Ascending aorta (tissue), 2 donors: ENCODE results near the gene TMEM258. TPM values are rescaled to one million over a fixed set of nuclear protein-coding genes. Genes with fewer than 3 reads are reported as not detected.

ENCODE experiments used
- DNase-seq, 2 donors: peaks; one replicate each; pipeline ENCODE4 v3.0.0-alpha.2; 2019; ENCODE audit warnings: low spot score in 2 of 2
- H3K27ac ChIP-seq, 2 donors: fragments of 200-600 bp; sonication (generic); one replicate each; pipeline ENCODE4 v1.5.1; 2016 to 2017; ENCODE audit warnings: mild to moderate bottlenecking in 1 of 2
- H3K27me3 ChIP-seq: fragments of 200-600 bp; sonication (generic); one replicate; pipeline ENCODE4 v1.5.1; 2017
- H3K36me3 ChIP-seq, 2 donors: fragments of 200-600 bp; sonication (generic); one replicate each; pipeline ENCODE4 v1.5.1; 2016
- H3K4me1 ChIP-seq, 2 donors: fragments of 200-600 bp; sonication (generic); one replicate each; pipeline ENCODE4 v1.5.1; 2016 to 2017; ENCODE audit warnings: mild to moderate bottlenecking in 1 of 2
- H3K4me3 ChIP-seq, 2 donors: fragments of 200-600 bp; sonication (generic); one replicate each; pipeline ENCODE4 v1.5.1; 2016 to 2017; ENCODE audit warnings: mild to moderate bottlenecking in 1 of 2
- H3K9me3 ChIP-seq, 2 donors: fragments of 200-600 bp; sonication (generic); one replicate each; pipeline ENCODE4 v1.5.1; 2016
- intact Hi-C: fragments of 100-400 bp; cut with DNase I; formaldehyde crosslinking; loops from one replicate; pipeline ENCODE4 v1.15.1; 2023
- total RNA-seq: library from RNA; depleted of rRNA; stranded (reverse); fragments of >200 nt; gene quantifications from one replicate; pipeline ENCODE4 v1.1.0, GENCODE V29; 2016
- TF ChIP-seq, protein P1 (sequence below), 3 experiments: fragments of 200-600 bp in 2 of 3; fragments of 450-650 bp in 1 of 3; sonication (generic) in 2 of 3; IDR thresholded peaks; one replicate each; pipeline ENCODE4 v1.5.1; 2016 to 2019; ENCODE audit warnings: antibody characterized with exemption in 3 of 3, mild to moderate bottlenecking in 1 of 3, moderate library complexity in 1 of 3

The TMEM258 gene
- total RNA-seq, 1 donor from 2014 or later = 26.4 TPM

DNA sequence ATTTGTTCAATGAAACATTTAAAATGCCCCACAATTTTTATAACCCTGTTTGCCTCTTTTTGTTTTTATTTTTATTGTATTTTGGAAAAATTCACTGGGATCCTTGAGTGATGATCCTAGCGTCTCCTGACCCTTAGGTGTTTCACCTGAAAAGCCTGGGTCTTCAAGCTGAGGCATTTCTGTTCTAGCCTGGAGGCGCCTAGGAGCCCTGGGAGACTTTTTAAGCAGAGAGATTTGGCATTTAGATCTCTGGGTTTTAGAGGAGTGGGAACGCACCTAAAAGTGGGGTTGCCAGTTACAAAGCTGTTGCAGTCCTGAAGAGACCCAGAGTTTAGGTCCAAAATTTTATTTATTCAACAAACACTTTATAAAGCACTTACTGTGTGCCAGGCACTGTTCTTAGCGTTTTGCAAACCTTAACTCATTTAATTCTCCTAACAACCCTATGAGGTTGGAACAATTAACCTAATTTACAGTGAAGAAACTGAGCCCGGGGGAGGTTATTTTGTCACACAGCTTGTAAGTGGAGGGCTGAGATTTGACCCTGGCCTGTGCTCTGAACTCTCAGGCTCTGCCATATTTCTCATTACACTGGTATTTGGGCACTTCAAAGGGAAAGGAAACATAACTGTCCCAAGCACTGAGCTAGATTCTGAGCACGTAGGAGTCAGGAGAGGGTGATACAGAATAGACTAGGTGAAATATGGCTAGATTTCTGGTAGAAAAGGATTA, 25.2 kb upstream of the TMEM258 start:
- intact Hi-C loops = loop anchor here (1.0 to 5.0 kb wide), 2 partner anchors 10 to 155 kb away; no protein-coding TSS in a partner anchor
- peak in 1 of 2 donors; percentile 41 for DNase-seq

DNA sequence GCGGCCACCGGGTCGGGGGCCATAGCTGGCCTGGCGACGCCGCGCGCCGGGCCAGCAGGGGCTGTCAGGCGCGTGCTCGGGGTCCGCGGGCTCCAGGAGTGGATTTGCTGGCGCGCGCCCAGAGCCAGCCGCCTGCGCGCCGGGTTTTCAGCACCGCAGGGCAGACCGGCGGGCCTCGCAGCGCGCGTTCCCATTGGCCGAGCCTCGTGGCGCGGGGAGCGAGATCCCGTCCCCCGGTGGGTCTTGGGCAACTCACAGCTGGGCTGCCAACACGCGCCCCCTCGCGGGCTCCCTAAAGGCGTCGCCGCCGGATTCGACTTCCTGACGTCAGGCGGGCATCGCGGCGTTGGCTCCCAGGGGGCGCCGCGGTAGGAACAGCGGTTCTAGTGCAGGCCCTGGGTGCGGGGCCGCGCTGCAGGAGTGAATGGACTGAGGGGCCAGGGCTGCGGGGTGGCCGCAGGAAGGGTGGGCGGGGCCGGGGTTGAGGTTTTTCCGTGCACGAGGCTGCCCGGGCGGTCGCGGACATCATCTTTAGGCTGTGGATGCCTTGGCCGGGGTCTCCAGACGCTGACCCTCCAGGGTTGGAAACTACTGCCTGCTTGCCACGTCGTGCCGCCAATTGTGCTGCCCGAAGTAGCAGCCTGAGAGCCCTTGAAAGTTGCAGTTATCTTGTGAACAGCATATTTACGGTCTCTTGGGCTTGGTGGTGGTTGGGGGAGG, 24.5 kb upstream of the TMEM258 start, which contains the start of gene FADS1:
Gene FADS1, minus strand, starts transcription at position 268 of the 720 bp plus-strand sequence. Its CDS starts 74 bp downstream, at position 194.
- TF ChIP-seq, protein P1, sequence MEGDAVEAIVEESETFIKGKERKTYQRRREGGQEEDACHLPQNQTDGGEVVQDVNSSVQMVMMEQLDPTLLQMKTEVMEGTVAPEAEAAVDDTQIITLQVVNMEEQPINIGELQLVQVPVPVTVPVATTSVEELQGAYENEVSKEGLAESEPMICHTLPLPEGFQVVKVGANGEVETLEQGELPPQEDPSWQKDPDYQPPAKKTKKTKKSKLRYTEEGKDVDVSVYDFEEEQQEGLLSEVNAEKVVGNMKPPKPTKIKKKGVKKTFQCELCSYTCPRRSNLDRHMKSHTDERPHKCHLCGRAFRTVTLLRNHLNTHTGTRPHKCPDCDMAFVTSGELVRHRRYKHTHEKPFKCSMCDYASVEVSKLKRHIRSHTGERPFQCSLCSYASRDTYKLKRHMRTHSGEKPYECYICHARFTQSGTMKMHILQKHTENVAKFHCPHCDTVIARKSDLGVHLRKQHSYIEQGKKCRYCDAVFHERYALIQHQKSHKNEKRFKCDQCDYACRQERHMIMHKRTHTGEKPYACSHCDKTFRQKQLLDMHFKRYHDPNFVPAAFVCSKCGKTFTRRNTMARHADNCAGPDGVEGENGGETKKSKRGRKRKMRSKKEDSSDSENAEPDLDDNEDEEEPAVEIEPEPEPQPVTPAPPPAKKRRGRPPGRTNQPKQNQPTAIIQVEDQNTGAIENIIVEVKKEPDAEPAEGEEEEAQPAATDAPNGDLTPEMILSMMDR (IDR thresholded peaks at IDR 0.05) = peak; percentile 55 to 74 (median 58)
- H3K9me3 ChIP-seq = no peaks in the 10 kb centered on the region

More for the DNA sequence above, 25.2 kb upstream of the TMEM258 start:
- no peaks in the 10 kb centered on the region for H3K27me3 ChIP-seq
- TF ChIP-seq, protein P1 (IDR thresholded peaks at IDR 0.05) = no peak
- H3K4me1 ChIP-seq = peaks cover 0 to 9% of the 10 kb centered on the region in 2 donors
- H3K36me3 ChIP-seq = peaks cover 0 to 7% of the 10 kb centered on the region in 2 donors
- no peaks in the 10 kb centered on the region for H3K9me3 ChIP-seq
- H3K27ac ChIP-seq = peak overlapping the region; percentile 99
- H3K4me3 ChIP-seq = peak overlapping the region; percentile 85 to 86

DNA sequence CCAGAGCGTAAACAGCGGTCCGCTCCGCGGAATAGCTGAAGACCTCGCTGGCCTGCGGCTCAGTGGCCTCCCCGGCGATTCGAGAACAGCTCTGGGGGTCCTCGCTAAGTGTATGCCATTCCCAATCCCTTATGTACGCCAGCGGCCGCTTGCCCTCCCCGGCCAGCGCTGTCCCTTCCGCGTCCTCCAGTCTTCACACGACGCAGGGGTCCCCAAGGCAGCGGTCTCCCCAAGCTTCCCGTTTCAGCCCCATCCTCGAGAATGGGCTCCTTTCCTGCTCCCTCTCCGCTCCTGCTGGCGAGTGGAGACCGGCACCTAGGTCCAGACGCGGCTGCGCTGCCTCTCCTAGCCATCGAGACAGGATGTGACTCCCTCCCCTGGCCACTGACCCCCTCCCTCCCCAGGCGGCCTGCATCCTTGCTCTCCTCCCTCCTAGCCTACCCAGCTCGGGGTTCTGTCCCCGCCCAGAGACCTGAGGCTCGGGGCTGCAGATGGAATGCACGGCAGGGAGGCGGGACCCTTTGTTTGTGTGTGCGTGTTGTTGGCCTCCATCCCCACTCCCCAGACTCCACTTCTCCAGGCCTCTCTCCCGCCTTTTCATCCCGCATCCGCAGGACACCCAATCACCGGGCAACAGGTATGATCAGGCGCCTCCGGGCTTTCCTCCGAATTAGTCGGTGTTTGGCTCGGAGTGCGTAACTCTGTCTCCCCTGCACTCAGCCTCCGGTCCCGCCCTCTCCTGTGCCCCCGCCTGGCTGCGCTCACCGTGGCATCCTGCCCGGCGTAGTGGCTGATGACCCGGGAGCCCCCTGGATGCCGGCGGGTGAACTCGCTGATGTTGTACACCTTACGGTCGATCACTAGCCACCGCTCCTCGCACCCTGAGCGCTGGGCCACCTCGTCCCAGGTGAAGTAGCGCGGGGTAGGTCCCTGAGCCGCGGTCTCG, 23.7 kb upstream of the TMEM258 start:
- Histone ChIP-seq H3K27me3 (no peaks in the 10 kb centered on the region), H3K4me1 (peaks cover 0 to 9% of the 10 kb centered on the region in 2 donors), H3K9me3 (no peaks in the 10 kb centered on the region), H3K27ac (peak overlapping the region; percentile 99), H3K4me3 (peak overlapping the region; percentile 85 to 86), H3K36me3 (peaks cover 11 to 23% of the 10 kb centered on the region in 2 donors)
- intact Hi-C loops = loop anchor here (1.0 to 5.0 kb wide), 4 partner anchors 24 to 289 kb away; partner anchors contain the start of genes FEN1 and TMEM258
- TF ChIP-seq, protein P1 (IDR thresholded peaks at IDR 0.05) = peak in 1 of 3 experiments; percentile 8
- peak; percentile 50 to 88 for DNase-seq

More for the DNA sequence above, 24.5 kb upstream of the TMEM258 start, which contains the start of gene FADS1:
- DNase-seq = peak; percentile 78 to 98
- peak within 1 kb of the TSS; percentile 85 to 86 for H3K4me3 ChIP-seq
- H3K27ac ChIP-seq = peak within 1 kb of the TSS; percentile 99
- peaks cover 5 to 14% of the 10 kb centered on the region in 2 donors for H3K36me3 ChIP-seq
- peaks cover 0 to 9% of the 10 kb centered on the region in 2 donors for H3K4me1 ChIP-seq
- no peaks in the 10 kb centered on the region for H3K27me3 ChIP-seq
- intact Hi-C loops = loop anchor here (1.0 to 5.0 kb wide), 2 partner anchors 10 to 155 kb away; no protein-coding TSS in a partner anchor

DNA sequence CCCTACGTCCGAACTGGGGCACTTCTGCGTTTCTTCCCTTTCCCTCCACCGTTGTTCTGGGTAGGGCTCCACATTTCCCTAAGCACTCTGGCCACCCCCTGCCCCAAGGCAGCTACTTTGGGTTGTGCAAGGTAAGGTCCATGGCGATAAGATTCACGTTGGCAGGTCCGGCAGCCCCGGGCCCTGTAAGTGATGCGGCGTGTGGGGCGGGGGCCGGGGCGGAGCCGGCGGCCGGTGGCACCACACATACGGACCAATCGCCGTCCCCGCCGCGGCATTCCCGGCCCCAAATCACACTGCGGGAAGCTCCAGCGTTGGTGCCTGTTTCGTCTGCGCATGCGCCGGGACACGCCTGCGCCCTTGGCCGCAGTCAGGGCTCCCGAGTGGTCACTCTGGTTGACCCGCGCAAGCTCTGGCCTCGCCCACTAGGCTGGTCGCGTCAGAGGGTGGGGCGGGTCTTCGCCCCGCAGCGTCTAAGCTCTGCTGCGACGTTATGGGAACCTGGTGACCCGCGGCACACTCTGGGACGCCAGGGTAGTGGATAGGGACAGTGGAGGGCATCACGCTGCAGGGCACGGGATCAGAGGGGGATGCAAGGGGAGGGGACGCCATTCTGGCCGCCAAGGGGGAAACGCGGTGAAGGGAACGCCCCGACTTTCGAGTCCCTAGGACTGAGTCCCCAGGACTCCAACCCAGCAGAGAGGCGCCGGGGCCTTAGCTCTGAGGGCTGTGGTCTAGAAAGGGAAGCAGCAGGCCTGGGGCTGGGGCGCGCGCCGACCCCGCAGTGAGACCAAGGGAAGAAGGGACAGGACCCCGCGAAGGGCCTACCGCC, 22.8 kb upstream of the TMEM258 start:
- H3K4me3 ChIP-seq = peak overlapping the region; percentile 85 to 86
- H3K4me1 ChIP-seq = peaks cover 0 to 9% of the 10 kb centered on the region in 2 donors
- DNase-seq = peak; percentile 90 to 98
- no peaks in the 10 kb centered on the region for H3K9me3 ChIP-seq
- H3K27ac ChIP-seq = peak overlapping the region; percentile 99
- H3K27me3 ChIP-seq = no peaks in the 10 kb centered on the region
- intact Hi-C loops = loop anchor here (1.0 to 5.0 kb wide), 4 partner anchors 23 to 290 kb away; partner anchors contain the start of genes FEN1 and TMEM258
- TF ChIP-seq, protein P1 (IDR thresholded peaks at IDR 0.05) = no peak
- H3K36me3 ChIP-seq = peaks cover 20 to 31% of the 10 kb centered on the region in 2 donors
